ENCODE data around the gene TOP3B.
"Not testable (repeated sequence)": the region's sequence is repeated elsewhere in the genome, so short reads cannot be mapped to it uniquely, and the experiment has no call there.

Gene TOP3B

GRCh38 chr22:21943571-21944448 lies 38.8 kb downstream of the TOP3B start:
- DNase-seq (ENCODE audit: low read depth), result no peak

GRCh38 chr22:21942407-21943343 lies 39.9 kb downstream of the TOP3B start:
- no peak for DNase-seq (ENCODE audit: low read depth)

GRCh38 chr22:21941921-21942320 lies 40.7 kb downstream of the TOP3B start:
- DNase-seq (ENCODE audit: low read depth), result no peak

- no peak for DNase-seq (ENCODE audit: low read depth)
Observed at GRCh38 chr22:21940521-21940920, 42.1 kb downstream of the TOP3B start.

- not testable (repeated sequence) for DNase-seq (ENCODE audit: low read depth)
Observed at GRCh38 chr22:21939935-21940334, 42.7 kb downstream of the TOP3B start.

- DNase-seq (ENCODE audit: low read depth), result no peak
Observed at GRCh38 chr22:21939461-21939913, 43.1 kb downstream of the TOP3B start.

- no peak for DNase-seq (ENCODE audit: low read depth)
Observed at GRCh38 chr22:21938906-21939305, 43.7 kb downstream of the TOP3B start.

GRCh38 chr22:21938071-21938822 lies 44.3 kb downstream of the TOP3B start:
- DNase-seq (ENCODE audit: low read depth), result peak; percentile 88

- DNase-seq (ENCODE audit: low read depth), result no peak
Observed at GRCh38 chr22:21937821-21938070, 44.8 kb downstream of the TOP3B start.

GRCh38 chr22:21937041-21937820 lies 45.4 kb downstream of the TOP3B start:
- no peak for DNase-seq (ENCODE audit: low read depth)

GRCh38 chr22:21936151-21936775 lies 46.3 kb downstream of the TOP3B start:
- no peak for DNase-seq (ENCODE audit: low read depth)

- no peak for DNase-seq (ENCODE audit: low read depth)
Observed at GRCh38 chr22:21933910-21934309, 48.7 kb downstream of the TOP3B start.

- no peak for DNase-seq (ENCODE audit: low read depth)
Observed at GRCh38 chr22:21933413-21933812, 49.2 kb downstream of the TOP3B start.

GRCh38 chr22:21932347-21932746 lies 50.2 kb downstream of the TOP3B start:
- DNase-seq (ENCODE audit: low read depth), result no peak

- no peak for DNase-seq (ENCODE audit: low read depth)
Observed at GRCh38 chr22:21931056-21931455, 51.5 kb downstream of the TOP3B start.

- no peak for DNase-seq (ENCODE audit: low read depth)
Observed at GRCh38 chr22:21929253-21929652, 53.3 kb downstream of the TOP3B start.

- DNase-seq (ENCODE audit: low read depth), result no peak
Observed at GRCh38 chr22:21928048-21928447, 54.5 kb downstream of the TOP3B start.

GRCh38 chr22:21927174-21927823 lies 55.3 kb downstream of the TOP3B start:
- DNase-seq (ENCODE audit: low read depth), result no peak

GRCh38 chr22:21926728-21927127 lies 55.9 kb downstream of the TOP3B start:
- DNase-seq (ENCODE audit: low read depth), result no peak

GRCh38 chr22:21923163-21923561 lies 59.4 kb downstream of the TOP3B start:
- DNase-seq (ENCODE audit: low read depth), result no peak

Measured in activated T-cell treated with anti-CD3 and anti-CD28 coated beads for 1 hour (primary cell).